Measurements from ENCODE around the gene RELN.

The RELN gene

GRCh38 chr7:103989785-103990767, 618 bp upstream of the RELN start:
- DNase-seq, result peak; percentile 76

DNA sequence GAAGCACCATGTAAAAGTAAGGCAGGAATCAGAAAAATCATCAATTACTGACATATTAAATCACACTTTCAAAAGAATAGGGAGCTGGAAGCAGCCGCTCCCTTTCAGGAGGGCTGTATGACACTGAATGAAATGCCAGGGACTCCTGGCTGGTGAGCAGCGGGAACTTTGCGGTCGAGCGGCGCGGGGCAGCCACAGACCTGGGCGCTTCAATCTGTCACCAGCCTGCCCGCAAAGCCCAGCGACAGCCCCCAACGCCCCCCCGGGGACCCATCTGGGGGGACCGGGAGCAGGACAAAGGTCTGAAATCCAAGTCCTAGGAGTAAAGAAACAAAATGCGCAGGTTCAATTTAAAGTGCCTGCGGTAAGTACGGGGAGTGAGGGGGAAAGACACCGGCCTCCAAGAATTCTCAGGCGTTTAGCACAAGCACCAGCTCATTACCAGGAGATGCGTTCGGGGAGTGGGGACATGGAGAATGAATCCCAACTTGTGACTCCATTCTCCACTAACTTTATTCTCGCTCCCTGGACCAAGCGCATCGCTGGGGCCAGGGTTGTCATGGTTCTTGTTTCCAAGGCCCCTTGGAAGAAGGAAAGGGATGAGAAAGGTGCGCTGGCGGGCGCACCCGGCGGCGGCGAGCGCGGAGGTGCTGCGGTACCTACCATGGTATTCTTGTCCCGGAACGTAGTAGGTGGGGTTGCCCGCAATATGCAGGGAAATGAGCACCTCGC, 824 bp downstream of the RELN start:
- peak; percentile 56 for DNase-seq

DNA sequence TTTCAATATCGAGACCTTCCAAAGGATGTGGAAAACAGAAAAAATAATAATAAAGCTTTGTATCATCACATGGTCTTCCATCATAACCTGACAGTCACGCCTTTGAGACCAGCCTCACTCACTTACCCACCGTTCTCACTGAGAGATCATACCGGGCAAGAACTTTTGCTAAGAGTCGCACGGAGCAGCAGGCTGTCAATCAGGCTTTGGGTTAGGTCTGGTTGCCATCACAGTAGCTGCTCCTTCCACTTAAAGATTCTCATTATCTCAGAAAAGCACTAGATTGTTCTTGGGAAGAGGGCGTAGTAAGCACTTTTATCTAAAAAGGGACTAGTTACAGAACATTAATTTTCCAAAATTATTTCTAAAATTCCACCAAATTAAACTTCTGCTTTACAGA, 2.0 kb downstream of the RELN start:
- DNase-seq, result no peak

- no peak for DNase-seq
These were observed 3.8 kb downstream of the RELN start for GRCh38 chr7:103985565-103986126.

DNA sequence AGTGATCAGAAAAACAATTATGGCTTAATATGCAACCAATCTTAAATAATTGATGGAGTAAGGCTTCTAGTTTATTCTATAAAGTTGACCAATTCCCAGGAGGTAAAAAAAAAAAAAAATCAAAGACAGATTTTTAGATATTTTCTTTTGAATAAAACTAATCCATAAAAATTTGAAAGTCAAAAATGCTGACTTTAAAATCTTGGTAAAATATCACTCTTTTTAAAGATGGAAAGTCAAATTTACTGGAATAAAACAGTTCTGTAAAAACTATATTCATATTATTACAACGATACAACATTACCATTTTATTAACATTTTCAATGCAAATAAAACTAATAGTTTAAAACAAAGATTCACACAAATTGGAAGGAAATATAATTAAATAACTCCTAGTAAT, 5.4 kb downstream of the RELN start:
- no peak for DNase-seq

DNA sequence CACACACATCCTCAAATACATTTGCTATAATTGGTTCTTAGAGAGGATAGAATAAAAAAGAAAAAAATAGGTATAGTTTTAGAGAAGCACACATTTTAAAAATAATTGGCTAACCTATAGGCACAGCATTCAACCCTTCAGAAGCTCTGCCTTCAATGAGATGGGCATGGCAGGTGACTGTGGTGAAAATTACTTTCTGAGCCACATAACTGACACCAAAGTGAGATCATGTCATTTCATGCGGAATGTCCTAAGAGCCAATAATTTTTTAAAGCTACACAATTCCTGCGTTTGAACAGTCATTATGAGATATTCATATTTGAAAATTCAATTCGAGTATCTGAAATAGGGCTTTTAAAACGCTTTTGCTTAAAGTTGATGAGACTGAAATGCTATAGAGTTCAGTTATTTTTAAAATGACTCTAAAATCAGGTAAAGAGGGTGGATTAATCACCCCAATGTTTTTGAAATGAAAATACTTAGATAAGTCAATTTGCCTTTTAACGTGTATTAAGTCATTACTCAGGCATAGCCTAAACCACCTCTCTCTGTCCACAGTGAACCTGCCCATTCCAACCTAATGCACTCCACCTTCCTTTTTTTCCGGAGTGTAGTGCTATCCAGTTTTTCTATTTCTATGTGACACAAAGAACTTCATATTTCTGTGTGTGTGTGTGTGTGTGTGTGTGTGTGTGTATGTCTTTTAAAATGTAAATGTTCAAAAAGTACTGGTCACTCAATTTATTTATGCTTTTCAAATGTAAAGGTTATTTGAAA, 6.1 kb downstream of the RELN start:
- no peak for DNase-seq

DNA sequence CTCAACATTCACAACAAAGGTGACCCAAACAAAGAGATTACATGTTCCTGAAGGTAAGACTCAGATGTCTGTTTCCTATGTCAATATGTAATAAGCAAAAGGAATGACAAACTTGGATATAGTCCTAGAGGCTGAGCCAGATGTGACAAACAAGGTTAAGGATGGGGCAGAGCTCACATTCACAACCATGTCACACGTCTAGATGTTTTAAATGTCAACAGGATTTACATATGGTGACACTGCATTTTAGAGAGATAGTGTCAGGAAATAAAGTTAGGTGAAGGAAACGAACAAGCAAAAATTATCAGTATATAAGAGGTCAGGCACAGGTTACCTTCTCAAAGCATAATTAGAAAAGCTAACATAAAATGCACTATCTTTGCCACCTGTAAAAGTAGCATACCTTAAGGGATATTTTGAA, 8.4 kb downstream of the RELN start:
- DNase-seq, result no peak

DNA sequence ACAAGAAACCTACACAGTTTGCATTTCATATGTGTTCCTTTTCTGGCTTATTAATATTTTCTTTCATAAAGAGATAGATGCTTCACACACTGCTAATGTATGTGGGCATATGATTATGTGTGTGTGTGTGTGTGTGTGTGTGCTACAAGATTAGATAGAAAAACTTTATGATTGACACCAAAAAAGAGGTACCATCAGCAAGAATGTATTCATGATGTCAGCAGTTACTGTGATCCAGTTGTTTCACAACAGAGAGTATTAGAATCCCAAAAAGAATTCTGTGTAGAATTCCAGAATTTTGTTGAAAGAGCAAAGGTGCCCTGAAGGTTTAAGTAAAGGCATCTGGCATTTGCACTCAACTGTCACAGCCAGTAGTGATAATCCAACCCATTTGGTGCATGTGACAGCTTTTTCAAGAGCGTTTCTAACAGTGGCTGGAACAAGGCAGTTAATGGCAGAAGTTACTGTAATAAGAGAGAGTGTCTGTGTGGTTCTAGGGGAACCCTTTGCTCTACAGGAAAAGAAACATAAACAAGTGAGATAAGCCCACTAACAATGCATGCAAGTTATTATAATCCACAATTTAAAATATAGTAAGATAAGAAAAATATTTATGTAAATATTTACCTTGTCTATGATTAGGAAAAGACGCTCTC, 16.6 kb downstream of the RELN start:
- no peak for DNase-seq

GRCh38 chr7:103967401-103967800, 22.1 kb downstream of the RELN start:
- DNase-seq, result no peak

- DNase-seq, result no peak
These were observed 22.7 kb downstream of the RELN start for GRCh38 chr7:103966593-103967277.

- no peak for DNase-seq
These were observed 25.2 kb downstream of the RELN start for GRCh38 chr7:103964269-103964668.

GRCh38 chr7:103962070-103962469, 27.4 kb downstream of the RELN start:
- no peak for DNase-seq

DNA sequence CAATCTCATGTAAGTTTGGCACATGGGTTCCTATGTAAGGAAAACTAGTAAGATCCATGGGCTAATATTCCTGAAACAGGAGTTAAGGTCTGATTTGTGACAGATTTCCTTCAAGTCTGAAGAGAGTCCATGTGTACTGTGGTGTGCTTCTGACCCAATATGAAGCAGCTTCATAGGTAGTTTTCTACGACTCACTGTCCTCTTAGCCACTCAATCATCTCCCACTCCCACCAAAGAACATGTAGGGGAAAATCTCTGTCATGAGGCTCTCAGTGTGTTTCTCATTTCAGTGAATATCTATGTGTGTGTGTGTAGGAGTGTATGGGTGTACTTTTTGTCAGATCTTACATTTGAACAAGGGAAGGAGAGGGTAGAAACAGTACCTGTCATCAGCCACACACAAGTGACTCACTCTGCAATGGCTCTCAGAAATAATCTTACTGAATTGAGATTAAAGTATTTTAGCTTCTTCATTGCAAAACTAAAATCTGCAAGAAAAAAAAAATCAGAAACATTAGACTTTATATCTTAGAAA, 31.1 kb downstream of the RELN start:
- DNase-seq, result no peak

DNA sequence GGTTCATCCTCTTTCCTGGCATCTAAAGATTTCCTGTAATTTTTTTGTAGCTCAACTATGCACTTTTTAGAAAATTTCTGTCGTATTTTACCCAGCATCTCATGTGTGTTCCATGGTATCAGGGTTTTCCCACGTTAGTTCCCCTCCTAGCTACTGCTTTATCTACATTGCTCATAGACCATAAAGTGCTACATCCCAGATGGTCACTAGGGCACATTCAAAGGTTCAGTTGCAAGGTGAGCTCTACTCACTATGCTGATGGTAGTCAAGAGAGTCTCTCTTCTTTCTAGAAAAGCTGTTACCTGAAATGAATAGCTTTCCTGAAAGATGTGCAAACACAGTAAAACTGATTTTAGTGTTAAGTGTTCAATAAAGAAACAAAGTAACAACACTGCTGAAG, 33.5 kb downstream of the RELN start:
- DNase-seq, result no peak

GRCh38 chr7:103952408-103952807, 37.0 kb downstream of the RELN start:
- DNase-seq, result no peak

DNA sequence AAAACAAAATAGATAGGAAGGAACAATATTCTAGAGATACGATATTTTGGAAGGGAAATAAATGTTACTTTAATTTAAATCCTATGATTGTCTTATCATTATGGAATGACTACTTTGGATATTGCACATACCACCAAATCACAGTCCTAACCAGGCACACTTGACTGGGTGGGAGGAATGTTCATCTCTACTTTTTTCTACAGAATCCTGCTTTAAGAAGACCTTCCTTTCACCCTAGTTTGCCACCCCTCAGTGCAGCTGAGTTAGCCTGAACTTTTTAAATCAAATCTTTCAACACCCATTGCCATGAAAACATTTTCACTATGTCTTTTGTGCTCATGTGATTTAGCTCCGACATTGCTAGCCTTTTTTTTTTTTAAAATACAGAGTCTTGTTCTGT, 38.1 kb downstream of the RELN start:
- DNase-seq, result no peak

DNA sequence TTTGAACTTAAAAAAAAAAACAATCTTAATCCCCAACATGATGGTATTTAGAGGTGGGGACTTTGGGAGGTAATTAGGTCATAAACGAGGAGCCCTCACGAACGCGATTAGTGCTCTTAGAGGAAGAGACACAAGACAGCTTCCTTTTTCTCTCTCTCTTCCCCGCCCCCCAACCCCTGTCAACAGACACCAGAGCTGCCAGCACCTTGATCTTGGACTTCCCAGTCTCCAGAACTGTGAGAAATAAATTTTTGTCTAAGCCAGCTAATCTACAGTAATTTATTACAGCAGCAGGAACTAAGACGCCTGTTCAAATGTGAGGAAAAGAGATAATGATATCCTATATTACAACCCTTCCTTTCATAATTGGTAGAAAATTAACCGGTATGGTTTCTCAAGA, 40.1 kb downstream of the RELN start:
- no peak for DNase-seq

- no peak for DNase-seq
These were observed 42.3 kb downstream of the RELN start for GRCh38 chr7:103947026-103947655.

DNA sequence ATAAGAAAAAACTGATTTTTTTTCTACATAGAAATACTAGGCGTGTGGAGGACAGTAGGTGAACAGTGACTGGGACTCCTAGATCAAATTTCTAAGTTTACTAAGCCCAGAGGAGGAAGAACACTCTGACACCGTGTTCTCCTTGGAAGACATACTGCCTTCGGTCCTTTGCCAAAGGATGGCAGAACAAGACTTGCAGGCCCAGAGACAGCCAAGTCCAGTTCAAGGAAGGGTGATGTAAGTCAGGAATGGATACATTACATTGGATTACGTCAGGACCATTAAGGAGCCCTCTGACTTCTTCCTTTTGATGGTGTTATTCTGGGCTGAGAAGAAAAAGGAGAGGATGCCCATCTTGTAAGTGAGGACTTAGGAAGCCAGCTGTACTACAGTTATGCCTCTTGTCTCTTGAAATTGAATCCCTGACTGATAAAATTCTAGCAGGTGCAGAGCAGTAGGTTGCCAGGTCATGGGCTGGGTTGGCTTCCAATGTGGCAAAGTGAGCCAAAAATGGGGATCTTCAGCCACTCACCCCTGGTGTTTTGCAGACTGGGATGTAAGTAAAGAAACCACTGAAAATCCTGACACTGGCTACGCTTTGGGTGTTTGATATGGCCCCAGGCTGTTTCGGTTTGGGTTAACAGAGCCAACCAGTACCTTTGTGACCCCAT, 45.1 kb downstream of the RELN start:
- no peak for DNase-seq

DNA sequence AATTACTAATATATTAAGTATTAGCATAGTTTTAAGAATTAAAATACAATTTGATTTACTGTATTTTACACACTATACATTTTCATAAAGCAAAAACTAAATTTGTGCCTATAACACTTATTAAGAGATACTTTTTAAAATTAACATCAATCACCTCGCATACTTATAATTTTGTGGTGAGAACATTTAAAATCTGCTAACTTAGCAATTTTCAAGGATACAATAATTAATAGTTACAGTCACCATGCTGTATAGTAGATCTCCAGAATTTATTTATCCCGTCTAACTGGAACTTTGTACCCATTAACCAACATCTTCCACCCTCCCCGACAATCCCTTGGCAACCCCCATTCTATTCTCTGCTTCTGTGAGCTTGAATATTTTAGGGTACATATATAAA, 47.5 kb downstream of the RELN start:
- DNase-seq, result no peak
